GM08714 (cell line): ENCODE data around the gene CPED1.
"Not testable (repeated sequence)": the region's sequence is repeated elsewhere in the genome, so short reads cannot be mapped to it uniquely, and the experiment has no call there.

Source experiments
- H3K4me3 ChIP-seq: fragments of 200-500 bp; sonication (Bioruptor generic); 2 replicates; pipeline ENCODE4 v1.5.1; 2014; ENCODE audit warnings: mild to moderate bottlenecking, low read length, inconsistent platforms
- ZNF274 ChIP-seq: IDR thresholded peaks from 2 replicates; pipeline ENCODE4 v1.6.1; 2012; ENCODE audit warnings: mild to moderate bottlenecking, low read depth, low read length

Gene CPED1

DNA sequence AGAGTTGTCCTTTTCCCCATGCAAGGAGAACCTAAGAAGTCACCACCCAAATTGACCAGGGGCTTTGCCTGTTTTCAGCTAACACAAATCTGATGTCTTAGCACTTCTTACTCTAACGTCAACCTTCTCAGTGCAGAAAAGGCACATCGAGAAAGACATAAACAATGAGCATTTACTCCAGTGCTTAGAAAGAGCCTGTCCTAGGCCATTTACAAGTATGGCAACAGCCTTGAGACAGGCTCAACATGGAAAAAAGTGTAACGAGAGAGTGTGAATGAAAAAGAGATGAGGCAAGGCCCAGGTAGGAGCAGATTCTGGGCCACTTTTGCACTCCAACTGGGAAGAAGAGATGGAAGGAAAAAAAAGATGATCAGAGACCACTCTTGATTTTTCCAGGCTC is 54.4 kb downstream of the CPED1 start:
- H3K4me3 ChIP-seq, result no peak overlapping the region

DNA sequence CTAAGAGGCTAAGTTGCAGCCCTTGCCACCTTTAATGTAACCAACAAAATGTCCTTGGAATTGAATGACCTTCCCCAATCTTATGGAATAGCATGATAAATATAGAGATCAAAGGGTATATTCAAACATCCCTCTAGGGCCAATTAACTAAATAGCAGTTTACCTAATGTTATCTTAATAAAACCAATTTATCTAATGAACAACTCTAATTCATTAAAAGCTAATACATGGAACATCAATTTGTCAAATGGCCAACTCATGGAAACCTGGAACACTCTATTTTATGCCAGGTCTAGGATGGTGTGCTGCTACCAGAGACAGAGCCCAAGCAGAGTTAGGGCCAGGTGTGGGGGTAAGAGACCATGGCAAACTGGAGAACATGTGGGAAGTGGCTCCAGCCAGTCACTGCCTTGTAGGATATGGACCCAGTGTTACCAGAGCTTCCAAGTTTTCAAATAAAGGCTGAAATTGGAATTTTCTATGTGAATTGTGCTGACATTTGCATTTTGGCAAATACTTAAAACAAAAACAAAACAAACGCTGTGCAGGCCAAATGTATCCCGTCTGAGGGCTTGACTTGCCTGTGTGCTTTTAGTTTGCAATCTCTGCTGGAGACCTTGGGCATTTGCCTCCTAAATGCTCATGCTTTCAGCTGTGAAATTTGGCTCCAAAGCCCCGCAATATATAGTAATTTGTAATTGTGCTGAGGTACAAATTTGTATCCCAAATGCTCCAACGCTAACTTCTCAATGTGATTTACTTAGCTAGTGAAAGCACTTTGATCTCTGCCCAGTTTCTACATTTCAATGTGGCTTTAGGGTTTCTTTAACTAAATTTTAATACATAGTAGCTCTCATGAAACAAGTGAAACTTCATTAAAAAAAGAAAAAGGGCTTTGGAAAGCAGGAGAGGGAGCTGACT is 55.1 kb downstream of the CPED1 start:
- no peak overlapping the region for H3K4me3 ChIP-seq
- TF ChIP-seq ZNF274, result no peak

More for the DNA sequence above, 54.4 kb downstream of the CPED1 start:
- TF ChIP-seq ZNF274, result no peak

- H3K4me3 ChIP-seq, result no peak overlapping the region
- no peak for TF ChIP-seq ZNF274
Measured at GRCh38 chr7:121045090-121045489, 56.6 kb downstream of the CPED1 start.

DNA sequence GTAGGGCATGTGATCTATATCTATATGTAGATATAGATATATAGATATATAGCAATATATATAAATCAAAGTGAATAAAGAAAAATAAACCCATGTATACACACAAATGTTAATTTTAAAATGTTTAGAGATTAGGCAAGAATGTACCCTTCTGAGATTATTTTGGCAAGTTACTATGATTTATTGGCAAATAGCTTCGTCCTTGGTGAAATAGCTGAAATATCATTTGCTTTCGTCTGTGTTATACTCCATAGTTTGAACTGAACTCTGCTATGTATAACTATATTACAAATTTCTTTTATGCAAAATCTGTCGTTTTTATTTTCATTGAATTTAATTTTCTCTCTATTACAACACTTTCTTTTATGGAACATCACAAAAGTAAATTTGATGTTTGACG is 57.5 kb downstream of the CPED1 start:
- no peak for TF ChIP-seq ZNF274
- no peak overlapping the region for H3K4me3 ChIP-seq

GRCh38 chr7:121046893-121047468 is 58.5 kb downstream of the CPED1 start:
- H3K4me3 ChIP-seq, result no peak overlapping the region
- no peak for TF ChIP-seq ZNF274

DNA sequence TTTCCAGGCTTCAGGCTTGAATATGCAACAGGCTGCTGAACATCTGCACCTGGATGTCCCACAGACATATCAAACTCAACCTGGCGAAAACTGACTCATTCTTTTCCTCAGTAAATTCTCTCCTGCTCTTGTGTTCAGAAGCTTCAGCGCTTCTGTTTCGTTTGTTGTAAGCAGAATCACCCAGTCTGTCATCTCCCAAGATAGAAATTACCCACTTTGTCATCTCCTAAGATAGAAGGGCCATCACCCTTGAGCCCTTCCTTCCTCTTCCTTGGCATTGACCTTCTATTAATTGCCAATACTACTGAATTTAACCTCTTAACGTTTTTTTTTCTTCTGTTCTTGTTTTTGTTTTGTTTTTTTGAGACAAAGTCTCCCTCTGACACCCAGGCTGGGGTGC is 59.7 kb downstream of the CPED1 start:
- TF ChIP-seq ZNF274, result no peak
- H3K4me3 ChIP-seq, result no peak overlapping the region

- TF ChIP-seq ZNF274, result no peak
- H3K4me3 ChIP-seq, result no peak overlapping the region
Measured at GRCh38 chr7:121049028-121049791, 60.7 kb downstream of the CPED1 start.

DNA sequence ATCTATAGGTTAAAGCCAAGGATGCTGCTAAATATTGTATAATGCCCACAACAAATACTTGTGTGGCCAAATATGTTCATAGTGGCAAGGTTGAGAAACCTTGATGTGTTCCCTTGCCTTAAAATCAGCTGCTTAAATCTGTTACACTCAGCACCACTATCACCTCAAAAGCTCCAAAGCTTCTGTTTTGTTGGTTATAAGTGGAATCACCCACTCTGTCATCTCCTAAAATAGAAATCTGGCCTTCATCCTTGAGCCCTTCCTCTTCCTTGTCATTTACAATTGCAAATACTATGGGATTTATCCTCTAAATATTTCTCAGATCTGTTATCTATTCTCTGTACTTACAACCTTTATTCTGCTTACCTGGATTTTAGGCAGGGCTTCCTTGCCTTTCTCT is 61.4 kb downstream of the CPED1 start:
- no peak for TF ChIP-seq ZNF274
- no peak overlapping the region for H3K4me3 ChIP-seq

DNA sequence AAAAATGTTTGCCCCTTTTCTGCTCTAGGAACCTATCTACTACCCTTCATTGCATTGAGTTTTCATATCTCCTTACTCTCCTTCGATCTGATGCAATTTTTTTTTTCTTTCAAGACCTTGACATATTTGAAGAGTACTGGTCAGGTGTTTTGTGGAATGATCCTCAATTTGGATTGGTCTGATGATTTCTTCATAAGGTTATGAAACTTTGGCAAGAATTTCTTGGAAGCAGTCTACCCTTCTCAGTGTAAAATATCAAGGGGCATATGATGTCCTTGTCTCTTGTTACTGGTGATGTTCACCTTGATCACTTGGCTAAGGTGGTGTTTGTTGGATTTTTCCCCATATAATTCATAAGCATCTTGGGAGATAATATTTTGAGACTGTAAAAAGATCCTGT is 64.7 kb downstream of the CPED1 start:
- no peak for TF ChIP-seq ZNF274
- no peak overlapping the region for H3K4me3 ChIP-seq

- no peak for TF ChIP-seq ZNF274
- H3K4me3 ChIP-seq, result no peak overlapping the region
Measured at GRCh38 chr7:121054925-121055324, 66.4 kb downstream of the CPED1 start.

DNA sequence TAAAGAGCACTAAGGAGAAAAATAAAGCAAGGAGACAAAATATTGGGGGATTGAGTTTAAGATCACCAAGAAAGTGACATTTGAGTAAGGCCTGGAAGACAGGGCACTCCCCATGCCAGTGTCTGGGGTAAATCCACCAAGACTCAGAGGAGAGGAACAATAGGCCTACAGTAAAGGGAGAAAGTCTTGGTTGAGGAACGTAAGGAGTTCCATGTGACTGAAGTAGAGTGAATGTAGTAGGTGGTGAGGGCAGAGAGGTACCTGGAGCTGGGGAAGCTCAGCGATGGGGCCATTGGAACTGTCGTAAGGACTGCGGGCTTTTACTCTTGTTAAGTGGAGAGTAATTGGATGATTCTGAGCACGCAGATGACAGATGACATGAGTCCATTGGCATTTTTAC is 69.4 kb downstream of the CPED1 start:
- no peak overlapping the region for H3K4me3 ChIP-seq
- no peak for TF ChIP-seq ZNF274

GRCh38 chr7:121058975-121059374 is 70.5 kb downstream of the CPED1 start:
- no peak for TF ChIP-seq ZNF274
- no peak overlapping the region for H3K4me3 ChIP-seq

DNA sequence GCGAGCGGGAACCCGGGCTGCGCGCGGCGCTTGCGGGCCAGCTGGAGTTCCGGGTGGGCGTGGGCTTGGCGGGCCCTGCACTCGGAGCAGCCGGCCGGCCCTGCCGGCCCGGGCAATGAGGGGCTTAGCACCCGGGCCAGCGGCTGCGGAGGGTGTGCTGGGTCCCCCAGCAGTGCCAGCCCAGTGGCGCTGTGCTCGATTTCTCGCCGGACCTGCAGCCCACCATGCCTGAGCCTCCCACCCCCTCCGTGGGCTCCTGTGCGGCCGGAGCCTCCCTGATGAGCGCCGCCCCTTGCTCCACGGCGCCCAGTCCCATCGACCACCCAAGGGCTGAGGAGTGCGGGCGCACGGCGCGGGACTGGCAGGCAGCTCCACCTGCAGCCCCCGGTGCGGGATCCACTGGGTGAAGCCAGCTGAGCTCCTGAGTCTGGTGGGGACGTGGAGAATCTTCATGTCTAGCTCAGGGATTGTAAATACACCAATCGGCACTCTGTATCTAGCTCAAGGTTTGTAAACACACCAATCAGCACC is 71.5 kb downstream of the CPED1 start:
- not testable (repeated sequence) for H3K4me3 ChIP-seq
